GM12878 (cell line): Measurements from ENCODE around the gene STON2.

Experiments used
- CEBPB ChIP-seq, 2 experiments: fragments of 150-350 bp in 1 of 2; IDR thresholded peaks; 2 replicates each; pipeline ENCODE4 v1.6.1; 2012 to 2014; ENCODE audit warnings: low read depth in 2 of 2, low read length in 2 of 2, borderline replicate concordance in 1 of 2, inconsistent platforms in 1 of 2
- CTCF ChIP-seq, 3 experiments: IDR thresholded peaks in 2 of 3; conservative IDR thresholded peaks in 1 of 3; 2 replicates each; pipeline ENCODE4 v1.5.1; 2011; ENCODE audit warnings: low read depth in 3 of 3, low read length in 3 of 3, mild to moderate bottlenecking in 3 of 3, control low read depth in 2 of 3, moderate library complexity in 2 of 3, inconsistent platforms in 1 of 3, mixed read lengths in 1 of 3; ENCODE audit not compliant: control insufficient read depth in 2 of 3, insufficient read depth in 1 of 3; ENCODE audit errors: extremely low read depth in 1 of 3
- USF1 ChIP-seq: IDR thresholded peaks from 2 replicates; pipeline ENCODE4 v1.6.1; 2011; ENCODE audit warnings: borderline replicate concordance, low read depth, mild to moderate bottlenecking, moderate library complexity, mixed read lengths, low read length; ENCODE audit not compliant: insufficient read depth; ENCODE audit errors: extremely low read length

GRCh38 chr14:81269979-81270375, 130.1 kb downstream of the STON2 start:
- no peak for TF ChIP-seq CEBPB (IDR thresholded peaks at IDR 0.05; ENCODE audit: borderline replicate concordance in 1 of 2, low read depth in 2 of 2, low read length in 2 of 2)
- no peak for TF ChIP-seq CTCF (IDR thresholded peaks at IDR 0.05 in 2 of 3, conservative IDR thresholded peaks at IDR 0.05 in 1 of 3; ENCODE audit: control insufficient read depth in 2 of 3, extremely low read depth in 1 of 3, insufficient read depth in 1 of 3, low read depth in 3 of 3, low read length in 3 of 3)
- TF ChIP-seq USF1 = no peak
